ENCODE results near the gene DCUN1D5.

DNA sequence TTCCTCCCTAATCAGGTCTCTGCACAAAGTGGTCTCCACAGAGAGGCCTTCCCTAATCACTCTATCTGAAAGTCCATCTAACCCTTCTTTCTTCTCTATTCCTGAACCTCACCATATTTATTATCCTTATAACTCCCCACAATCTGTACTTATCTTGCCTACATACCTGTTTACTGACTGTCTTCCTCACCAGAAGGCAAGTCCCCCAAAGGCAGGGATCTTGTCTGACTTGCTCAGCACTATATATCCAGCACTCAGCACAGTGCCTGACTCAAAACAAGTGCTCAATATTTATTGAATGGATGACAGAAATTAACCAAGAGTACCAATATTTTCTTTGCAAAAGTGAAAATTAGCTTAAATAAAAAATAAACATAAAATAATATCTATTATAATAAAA lies 5.5 kb downstream of the DCUN1D5 start:
- TF ChIP-seq TAF1 (conservative IDR thresholded peaks at IDR 0.05) = no peak
- TF ChIP-seq, protein P1, sequence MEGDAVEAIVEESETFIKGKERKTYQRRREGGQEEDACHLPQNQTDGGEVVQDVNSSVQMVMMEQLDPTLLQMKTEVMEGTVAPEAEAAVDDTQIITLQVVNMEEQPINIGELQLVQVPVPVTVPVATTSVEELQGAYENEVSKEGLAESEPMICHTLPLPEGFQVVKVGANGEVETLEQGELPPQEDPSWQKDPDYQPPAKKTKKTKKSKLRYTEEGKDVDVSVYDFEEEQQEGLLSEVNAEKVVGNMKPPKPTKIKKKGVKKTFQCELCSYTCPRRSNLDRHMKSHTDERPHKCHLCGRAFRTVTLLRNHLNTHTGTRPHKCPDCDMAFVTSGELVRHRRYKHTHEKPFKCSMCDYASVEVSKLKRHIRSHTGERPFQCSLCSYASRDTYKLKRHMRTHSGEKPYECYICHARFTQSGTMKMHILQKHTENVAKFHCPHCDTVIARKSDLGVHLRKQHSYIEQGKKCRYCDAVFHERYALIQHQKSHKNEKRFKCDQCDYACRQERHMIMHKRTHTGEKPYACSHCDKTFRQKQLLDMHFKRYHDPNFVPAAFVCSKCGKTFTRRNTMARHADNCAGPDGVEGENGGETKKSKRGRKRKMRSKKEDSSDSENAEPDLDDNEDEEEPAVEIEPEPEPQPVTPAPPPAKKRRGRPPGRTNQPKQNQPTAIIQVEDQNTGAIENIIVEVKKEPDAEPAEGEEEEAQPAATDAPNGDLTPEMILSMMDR (IDR thresholded peaks at IDR 0.05; ENCODE audit: low read depth, low read length, missing input control) = no peak
- TF ChIP-seq JUND (IDR thresholded peaks at IDR 0.05) = no peak
- no peak for TF ChIP-seq RAD21 (IDR thresholded peaks at IDR 0.05)
- no peak for TF ChIP-seq YY1 (IDR thresholded peaks at IDR 0.05)
- TF ChIP-seq, protein P2, sequence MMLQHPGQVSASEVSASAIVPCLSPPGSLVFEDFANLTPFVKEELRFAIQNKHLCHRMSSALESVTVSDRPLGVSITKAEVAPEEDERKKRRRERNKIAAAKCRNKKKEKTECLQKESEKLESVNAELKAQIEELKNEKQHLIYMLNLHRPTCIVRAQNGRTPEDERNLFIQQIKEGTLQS (IDR thresholded peaks at IDR 0.05) = no peak
- TF ChIP-seq, protein P3, sequence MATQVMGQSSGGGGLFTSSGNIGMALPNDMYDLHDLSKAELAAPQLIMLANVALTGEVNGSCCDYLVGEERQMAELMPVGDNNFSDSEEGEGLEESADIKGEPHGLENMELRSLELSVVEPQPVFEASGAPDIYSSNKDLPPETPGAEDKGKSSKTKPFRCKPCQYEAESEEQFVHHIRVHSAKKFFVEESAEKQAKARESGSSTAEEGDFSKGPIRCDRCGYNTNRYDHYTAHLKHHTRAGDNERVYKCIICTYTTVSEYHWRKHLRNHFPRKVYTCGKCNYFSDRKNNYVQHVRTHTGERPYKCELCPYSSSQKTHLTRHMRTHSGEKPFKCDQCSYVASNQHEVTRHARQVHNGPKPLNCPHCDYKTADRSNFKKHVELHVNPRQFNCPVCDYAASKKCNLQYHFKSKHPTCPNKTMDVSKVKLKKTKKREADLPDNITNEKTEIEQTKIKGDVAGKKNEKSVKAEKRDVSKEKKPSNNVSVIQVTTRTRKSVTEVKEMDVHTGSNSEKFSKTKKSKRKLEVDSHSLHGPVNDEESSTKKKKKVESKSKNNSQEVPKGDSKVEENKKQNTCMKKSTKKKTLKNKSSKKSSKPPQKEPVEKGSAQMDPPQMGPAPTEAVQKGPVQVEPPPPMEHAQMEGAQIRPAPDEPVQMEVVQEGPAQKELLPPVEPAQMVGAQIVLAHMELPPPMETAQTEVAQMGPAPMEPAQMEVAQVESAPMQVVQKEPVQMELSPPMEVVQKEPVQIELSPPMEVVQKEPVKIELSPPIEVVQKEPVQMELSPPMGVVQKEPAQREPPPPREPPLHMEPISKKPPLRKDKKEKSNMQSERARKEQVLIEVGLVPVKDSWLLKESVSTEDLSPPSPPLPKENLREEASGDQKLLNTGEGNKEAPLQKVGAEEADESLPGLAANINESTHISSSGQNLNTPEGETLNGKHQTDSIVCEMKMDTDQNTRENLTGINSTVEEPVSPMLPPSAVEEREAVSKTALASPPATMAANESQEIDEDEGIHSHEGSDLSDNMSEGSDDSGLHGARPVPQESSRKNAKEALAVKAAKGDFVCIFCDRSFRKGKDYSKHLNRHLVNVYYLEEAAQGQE (IDR thresholded peaks at IDR 0.05) = no peak
- TF ChIP-seq SP1 (IDR thresholded peaks at IDR 0.05) = no peak
- TF ChIP-seq GABPA (IDR thresholded peaks at IDR 0.05 in 1 of 2, conservative IDR thresholded peaks at IDR 0.05 in 1 of 2) = no peak
- TF ChIP-seq, protein P4, sequence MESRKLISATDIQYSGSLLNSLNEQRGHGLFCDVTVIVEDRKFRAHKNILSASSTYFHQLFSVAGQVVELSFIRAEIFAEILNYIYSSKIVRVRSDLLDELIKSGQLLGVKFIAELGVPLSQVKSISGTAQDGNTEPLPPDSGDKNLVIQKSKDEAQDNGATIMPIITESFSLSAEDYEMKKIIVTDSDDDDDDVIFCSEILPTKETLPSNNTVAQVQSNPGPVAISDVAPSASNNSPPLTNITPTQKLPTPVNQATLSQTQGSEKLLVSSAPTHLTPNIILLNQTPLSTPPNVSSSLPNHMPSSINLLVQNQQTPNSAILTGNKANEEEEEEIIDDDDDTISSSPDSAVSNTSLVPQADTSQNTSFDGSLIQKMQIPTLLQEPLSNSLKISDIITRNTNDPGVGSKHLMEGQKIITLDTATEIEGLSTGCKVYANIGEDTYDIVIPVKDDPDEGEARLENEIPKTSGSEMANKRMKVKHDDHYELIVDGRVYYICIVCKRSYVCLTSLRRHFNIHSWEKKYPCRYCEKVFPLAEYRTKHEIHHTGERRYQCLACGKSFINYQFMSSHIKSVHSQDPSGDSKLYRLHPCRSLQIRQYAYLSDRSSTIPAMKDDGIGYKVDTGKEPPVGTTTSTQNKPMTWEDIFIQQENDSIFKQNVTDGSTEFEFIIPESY (IDR thresholded peaks at IDR 0.05) = no peak
